T-helper 1 cell treated with Interleukin-12 subunit alpha and Interleukin-12 subunit beta and Interleukin-4 antibody, amounts not matched to agents 30 μg/mL and 1 μg/mL, for 36 hours (primary cell): ENCODE measurements around the gene CRYGD.
"Not testable (repeated sequence)": the region's sequence is repeated elsewhere in the genome, so short reads cannot be mapped to it uniquely, and the experiment has no call there.

Experiments
- H3K27ac Mint-ChIP-seq: one replicate; pipeline ENCODE4 v1.8.0; 2021; ENCODE audit warnings: mild to moderate bottlenecking, mixed read lengths
- H3K27me3 Mint-ChIP-seq: one replicate; pipeline ENCODE4 v1.8.0; 2021; ENCODE audit warnings: low read depth, mixed read lengths
- H3K36me3 Mint-ChIP-seq: one replicate; pipeline ENCODE4 v1.8.0; 2021; ENCODE audit warnings: low read depth, mixed read lengths
- H3K4me1 Mint-ChIP-seq: one replicate; pipeline ENCODE4 v1.8.0; 2021; ENCODE audit warnings: low read depth, mixed read lengths
- H3K4me3 Mint-ChIP-seq: one replicate; pipeline ENCODE4 v1.8.0; 2021; ENCODE audit warnings: mild to moderate bottlenecking, moderate library complexity, mixed read lengths
- H3K9me3 Mint-ChIP-seq: one replicate; pipeline ENCODE4 v1.8.0; 2021; ENCODE audit warnings: mixed read lengths

Gene CRYGD

DNA sequence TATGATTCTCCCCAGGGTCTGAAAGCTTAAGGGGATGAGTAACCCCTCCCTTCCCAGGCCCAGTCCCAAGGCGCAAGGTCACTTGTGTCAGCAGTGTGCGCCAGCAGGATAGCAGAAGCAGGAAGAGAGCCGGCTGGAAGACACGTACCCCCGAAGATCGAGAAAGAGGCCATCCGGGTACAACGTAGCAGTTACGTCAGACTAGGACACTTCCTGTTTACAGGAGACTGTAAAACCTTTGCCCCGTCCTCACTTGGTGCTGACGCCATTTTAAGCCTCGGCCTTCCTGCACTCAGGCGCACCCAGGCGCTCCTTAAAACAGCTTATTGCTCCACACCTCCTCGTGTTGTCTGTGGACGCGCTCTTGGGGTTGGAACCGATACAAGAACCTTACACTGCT lies 15.1 kb upstream of the CRYGD start:
- Mint-ChIP-seq H3K4me3 (no peak overlapping the region), H3K27me3 (no peaks in the 10 kb centered on the region), H3K36me3 (no peaks in the 10 kb centered on the region), H3K4me1 (peaks cover 9% of the 10 kb centered on the region), H3K27ac (no peak overlapping the region), H3K9me3 (peaks cover 7% of the 10 kb centered on the region)

- H3K4me1 Mint-ChIP-seq, H3K4me3 Mint-ChIP-seq, H3K36me3 Mint-ChIP-seq, H3K27ac Mint-ChIP-seq, H3K9me3 Mint-ChIP-seq, H3K27me3 Mint-ChIP-seq: not testable (repeated sequence)
Measured at GRCh38 chr2:208138334-208138733, 14.0 kb upstream of the CRYGD start.

DNA sequence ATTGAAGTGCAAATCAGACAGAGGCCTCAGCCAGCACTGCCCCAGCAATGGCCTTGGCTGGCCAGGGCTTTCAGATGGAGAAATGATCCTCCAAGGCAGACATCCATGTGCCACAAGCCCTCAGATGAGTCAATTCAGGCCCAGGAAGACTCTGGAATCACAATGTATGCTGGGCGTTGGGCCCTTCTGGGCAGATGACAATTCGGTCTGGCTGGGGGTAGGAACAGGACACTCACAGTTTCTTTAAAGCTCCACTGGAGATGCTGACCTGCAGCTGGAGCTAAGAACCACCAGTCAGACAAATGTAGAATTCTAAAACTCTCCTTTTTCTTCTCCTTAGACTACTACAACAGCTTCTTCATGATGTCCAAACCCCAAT lies 12.4 kb upstream of the CRYGD start:
- Mint-ChIP-seq H3K36me3 (no peaks in the 10 kb centered on the region), H3K27ac (no peak overlapping the region), H3K27me3 (peaks cover 4% of the 10 kb centered on the region), H3K4me1 (peaks cover 9% of the 10 kb centered on the region), H3K4me3 (no peak overlapping the region), H3K9me3 (peaks cover 7% of the 10 kb centered on the region)

GRCh38 chr2:208135794-208136715 lies 11.7 kb upstream of the CRYGD start:
- peaks cover 7% of the 10 kb centered on the region for H3K9me3 Mint-ChIP-seq

DNA sequence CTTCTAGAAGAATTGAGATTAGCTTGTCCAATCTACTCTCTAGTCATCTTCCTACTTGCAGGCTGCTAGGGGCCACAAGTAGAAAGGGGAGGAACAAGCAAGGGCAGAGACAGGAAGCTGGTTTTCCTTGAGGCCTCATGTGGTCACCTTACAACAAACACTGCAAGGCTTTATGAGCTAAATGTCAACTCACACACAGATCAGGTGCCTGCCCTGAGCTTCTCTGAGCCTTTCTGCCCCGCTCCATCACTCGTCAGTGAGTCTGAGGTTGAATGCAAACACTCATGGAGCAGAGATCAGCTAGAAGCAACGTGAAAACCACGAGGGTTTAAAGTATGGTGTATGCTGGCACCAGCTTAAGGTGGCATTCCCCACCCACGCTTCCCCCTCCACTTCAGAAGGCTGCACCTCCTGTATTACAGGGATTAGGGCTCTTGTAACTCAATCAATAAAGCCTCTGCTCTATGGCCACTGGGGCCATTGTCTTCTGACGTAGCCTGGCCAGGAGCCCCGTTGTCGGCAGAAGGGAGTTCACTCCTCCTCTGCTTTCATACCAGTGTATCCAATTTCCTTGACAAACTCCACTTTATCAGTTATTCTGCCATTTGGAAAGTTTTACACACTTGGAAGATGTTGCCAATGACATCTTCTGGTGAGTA lies 10.7 kb upstream of the CRYGD start:
- H3K27ac Mint-ChIP-seq: no peak overlapping the region
- peaks cover 7% of the 10 kb centered on the region for H3K9me3 Mint-ChIP-seq
- no peak overlapping the region for H3K4me3 Mint-ChIP-seq
- H3K36me3 Mint-ChIP-seq: no peaks in the 10 kb centered on the region
- H3K27me3 Mint-ChIP-seq: peaks cover 4% of the 10 kb centered on the region
- peaks cover 9% of the 10 kb centered on the region for H3K4me1 Mint-ChIP-seq

More at GRCh38 chr2:208135794-208136715, 11.7 kb upstream of the CRYGD start:
- peaks cover 4% of the 10 kb centered on the region for H3K27me3 Mint-ChIP-seq
- no peaks in the 10 kb centered on the region for H3K36me3 Mint-ChIP-seq
- no peak overlapping the region for H3K27ac Mint-ChIP-seq
- peaks cover 9% of the 10 kb centered on the region for H3K4me1 Mint-ChIP-seq
- no peak overlapping the region for H3K4me3 Mint-ChIP-seq

DNA sequence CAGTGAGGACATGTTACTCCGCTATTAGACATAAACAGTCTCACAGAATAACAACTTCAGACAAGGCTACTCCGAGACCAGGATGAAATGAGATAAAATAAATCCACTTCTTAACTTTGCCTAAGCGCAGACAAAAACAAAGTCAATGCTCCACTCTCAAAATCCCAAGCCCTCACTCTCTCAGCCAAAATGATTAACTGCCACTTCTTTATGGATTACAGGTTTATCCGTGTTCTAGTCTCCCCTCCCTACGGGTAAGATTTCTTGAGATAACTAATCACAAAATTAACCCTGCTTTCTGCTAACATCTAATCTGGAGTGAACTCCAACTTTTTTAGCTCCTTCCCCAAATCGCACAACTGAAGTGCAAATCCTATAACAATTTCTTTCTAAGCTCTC lies 6.4 kb upstream of the CRYGD start:
- no peaks in the 10 kb centered on the region for H3K9me3 Mint-ChIP-seq
- H3K36me3 Mint-ChIP-seq: no peaks in the 10 kb centered on the region
- peaks cover 15% of the 10 kb centered on the region for H3K27me3 Mint-ChIP-seq
- H3K27ac Mint-ChIP-seq: no peak overlapping the region
- H3K4me3 Mint-ChIP-seq: no peak overlapping the region
- H3K4me1 Mint-ChIP-seq: peaks cover 9% of the 10 kb centered on the region

DNA sequence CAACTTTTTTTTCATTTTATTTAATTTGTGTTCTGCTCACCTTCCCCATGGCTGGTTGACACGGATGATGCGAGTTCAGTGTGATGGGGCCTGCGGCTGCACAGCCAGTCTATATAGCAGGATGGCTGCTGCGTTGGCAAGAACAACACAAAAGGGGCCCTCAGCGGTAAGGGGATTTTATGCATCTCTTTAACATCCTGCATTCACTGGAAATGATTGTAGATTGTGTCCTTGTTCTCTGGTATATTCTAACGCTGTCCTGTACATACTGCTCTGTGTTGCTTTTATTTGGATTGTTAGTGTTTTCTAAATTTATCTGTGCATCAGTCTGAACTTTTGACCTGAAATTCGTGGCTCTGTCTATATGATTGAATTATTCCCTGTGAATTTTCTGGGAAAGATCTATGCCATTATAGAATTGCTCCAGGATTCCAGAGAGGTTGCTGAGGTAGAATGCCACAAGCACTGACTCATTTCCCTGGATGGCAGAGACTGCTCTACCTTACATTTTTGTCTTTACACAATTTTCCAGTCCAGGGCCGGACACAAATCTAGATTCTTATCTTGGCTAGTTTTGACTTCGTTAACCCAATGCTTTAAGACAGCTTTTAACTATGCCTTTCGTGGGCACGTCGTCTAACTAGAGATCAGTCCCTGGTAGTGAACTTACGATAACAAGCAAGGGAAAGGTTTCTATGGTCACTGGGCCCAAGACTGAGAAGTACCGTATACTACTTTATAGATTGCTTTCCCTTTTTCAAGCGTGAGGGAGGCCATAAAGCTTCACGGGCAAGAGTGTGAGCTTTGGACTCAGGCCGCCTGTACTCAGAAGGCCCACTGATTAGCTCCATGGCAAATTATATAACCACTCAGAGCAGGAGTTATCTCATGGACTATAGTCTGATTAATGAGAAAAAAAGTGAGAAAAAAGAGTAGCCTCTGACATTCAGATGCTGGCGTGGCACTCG lies 5.7 kb upstream of the CRYGD start, which contains the start of gene CRYGC:
Gene CRYGC, minus strand, starts transcription at position 85 of the 968 bp plus-strand sequence. Its CDS starts 36 bp downstream, at position 49.
- no peak within 1 kb of the TSS for H3K27ac Mint-ChIP-seq
- H3K27me3 Mint-ChIP-seq: peaks cover 21% of the 10 kb centered on the region
- H3K4me1 Mint-ChIP-seq: peaks cover 3% of the 10 kb centered on the region
- no peaks in the 10 kb centered on the region for H3K36me3 Mint-ChIP-seq
- H3K4me3 Mint-ChIP-seq: no peak within 1 kb of the TSS
- no peaks in the 10 kb centered on the region for H3K9me3 Mint-ChIP-seq

DNA sequence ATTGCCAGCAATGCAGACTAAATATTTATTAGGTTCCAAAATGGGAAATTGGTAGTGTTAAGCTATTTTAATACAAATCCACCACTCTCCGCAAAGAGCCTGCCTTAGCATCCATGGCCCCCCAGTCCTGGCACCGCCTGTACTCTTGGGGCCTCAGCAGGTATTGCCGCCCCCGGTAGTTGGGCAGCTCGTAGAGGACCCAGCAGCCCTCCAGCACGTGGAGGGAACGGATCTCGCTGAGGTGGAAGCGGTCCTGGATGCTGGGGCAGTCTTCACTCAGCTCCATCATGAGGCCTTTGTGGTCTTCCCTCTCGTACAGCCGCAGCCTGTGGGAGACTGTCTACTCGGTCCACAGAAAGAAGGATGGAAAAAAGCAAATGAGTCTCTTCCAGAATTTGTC lies 3.8 kb upstream of the CRYGD start:
- Mint-ChIP-seq H3K4me3 (no peak overlapping the region), H3K27me3 (peaks cover 35% of the 10 kb centered on the region), H3K9me3 (no peaks in the 10 kb centered on the region), H3K36me3 (no peaks in the 10 kb centered on the region), H3K27ac (no peak overlapping the region), H3K4me1 (peaks cover 2% of the 10 kb centered on the region)

- Mint-ChIP-seq H3K36me3 (no peaks in the 10 kb centered on the region), H3K4me3 (no peak overlapping the region), H3K4me1 (peaks cover 2% of the 10 kb centered on the region), H3K27ac (no peak overlapping the region), H3K9me3 (no peaks in the 10 kb centered on the region), H3K27me3 (peaks cover 32% of the 10 kb centered on the region)
Measured at GRCh38 chr2:208127090-208127489, 2.8 kb upstream of the CRYGD start.

DNA sequence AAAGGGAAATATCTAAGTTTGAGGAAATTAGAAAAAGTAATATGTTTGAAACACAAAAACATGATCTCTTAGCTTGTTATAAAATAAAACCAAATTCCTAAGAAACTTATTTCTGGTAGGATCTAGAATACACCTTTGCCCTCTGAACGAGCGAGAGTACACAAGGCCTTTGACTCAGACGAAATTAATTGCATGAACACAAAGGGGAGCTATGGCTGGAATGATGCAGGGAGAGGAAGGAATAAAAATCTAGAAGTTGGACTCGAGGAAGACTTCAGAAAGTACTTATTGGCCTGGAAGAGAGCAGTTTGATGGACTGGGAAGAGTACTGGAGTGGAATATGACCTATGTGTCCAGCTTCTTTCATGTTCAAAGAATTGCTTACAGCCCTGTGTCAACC lies 927 bp upstream of the CRYGD start:
- Mint-ChIP-seq H3K9me3 (no peaks in the 10 kb centered on the region), H3K27ac (no peak overlapping the region), H3K27me3 (peaks cover 43% of the 10 kb centered on the region), H3K4me3 (no peak overlapping the region), H3K36me3 (no peaks in the 10 kb centered on the region), H3K4me1 (peaks cover 2% of the 10 kb centered on the region)

- peaks cover 2% of the 10 kb centered on the region for H3K4me1 Mint-ChIP-seq
- no peaks in the 10 kb centered on the region for H3K36me3 Mint-ChIP-seq
- H3K9me3 Mint-ChIP-seq: no peaks in the 10 kb centered on the region
- no peak overlapping the region for H3K27ac Mint-ChIP-seq
- peaks cover 39% of the 10 kb centered on the region for H3K27me3 Mint-ChIP-seq
- no peak overlapping the region for H3K4me3 Mint-ChIP-seq
Measured at GRCh38 chr2:208122248-208122647, 2.1 kb downstream of the CRYGD start.

GRCh38 chr2:208118918-208119317 lies 5.4 kb downstream of the CRYGD start:
- H3K4me1 Mint-ChIP-seq: peaks cover 1% of the 10 kb centered on the region
- H3K9me3 Mint-ChIP-seq: no peaks in the 10 kb centered on the region
- H3K27ac Mint-ChIP-seq: no peak overlapping the region
- H3K4me3 Mint-ChIP-seq: no peak overlapping the region
- H3K27me3 Mint-ChIP-seq: peaks cover 17% of the 10 kb centered on the region
- H3K36me3 Mint-ChIP-seq: no peaks in the 10 kb centered on the region

DNA sequence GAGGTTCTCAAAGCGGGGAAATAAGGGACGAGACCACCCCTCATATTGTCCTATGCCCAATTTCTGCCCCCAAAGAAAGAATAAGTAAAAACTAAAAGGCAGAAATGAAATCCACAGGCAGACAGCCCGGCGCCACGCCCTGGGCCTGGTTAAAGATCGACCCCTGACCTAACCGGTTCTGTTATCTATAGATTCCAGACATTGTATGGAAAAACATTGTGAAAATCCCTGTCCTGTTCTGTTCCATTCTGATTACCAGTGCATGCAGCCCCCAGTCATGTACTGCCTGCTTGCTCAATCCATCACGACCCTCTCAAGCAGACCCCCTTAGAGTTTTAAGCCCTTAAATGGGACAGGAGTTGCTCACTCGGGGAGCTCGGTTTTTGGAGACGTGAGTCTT lies 6.9 kb downstream of the CRYGD start:
- H3K4me3 Mint-ChIP-seq, H3K4me1 Mint-ChIP-seq, H3K27ac Mint-ChIP-seq, H3K9me3 Mint-ChIP-seq, H3K36me3 Mint-ChIP-seq: not testable (repeated sequence)
- peaks cover 11% of the 10 kb centered on the region for H3K27me3 Mint-ChIP-seq

GRCh38 chr2:208112969-208113368 lies 11.4 kb downstream of the CRYGD start:
- H3K27me3 Mint-ChIP-seq: no peaks in the 10 kb centered on the region
- H3K4me1 Mint-ChIP-seq: no peaks in the 10 kb centered on the region
- no peak overlapping the region for H3K27ac Mint-ChIP-seq
- no peak overlapping the region for H3K4me3 Mint-ChIP-seq
- no peaks in the 10 kb centered on the region for H3K36me3 Mint-ChIP-seq
- H3K9me3 Mint-ChIP-seq: no peaks in the 10 kb centered on the region
